ENCODE results near the gene EMILIN3. TPM values are rescaled to one million over a fixed set of nuclear protein-coding genes. Genes with fewer than 3 reads are reported as not detected.
A peak's percentile ranks its signal among the peaks of the same experiment; 100 is the strongest.

Gene EMILIN3
- polyA plus RNA-seq, 2 of the 4 experiments (the other 2 are of a cell fraction): 0.06 to 0.58 TPM

DNA sequence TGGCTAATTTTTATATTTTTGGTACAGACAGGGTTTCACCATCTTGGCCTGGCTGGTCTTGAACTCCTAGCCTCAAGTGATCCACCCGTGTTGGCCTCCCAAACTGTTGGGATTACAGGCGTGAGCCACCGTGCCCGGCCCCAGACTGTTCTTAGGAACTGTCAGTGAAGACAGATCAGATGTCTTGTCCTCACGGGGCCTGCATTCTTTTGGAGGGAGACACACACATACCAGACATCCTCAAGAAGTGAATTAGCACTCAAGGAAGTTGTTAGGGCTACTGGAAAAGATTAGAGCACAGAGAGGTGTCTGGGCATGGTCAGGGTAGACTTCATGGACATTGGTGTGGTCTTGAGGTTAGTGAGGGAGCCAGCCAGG lies 36.3 kb downstream of the EMILIN3 start:
- CTCF ChIA-PET: interaction anchor here (1.1 to 4.1 kb wide), 3 partner anchors 10 to 157 kb away, joined by 4 to 34 read pairs (median 13); partner anchors contain the start of gene LPIN3
- no peak for TF ChIP-seq HEYL (CRISPR knock-in tag; IDR thresholded peaks at IDR 0.05)
- TF ChIP-seq, protein P1, sequence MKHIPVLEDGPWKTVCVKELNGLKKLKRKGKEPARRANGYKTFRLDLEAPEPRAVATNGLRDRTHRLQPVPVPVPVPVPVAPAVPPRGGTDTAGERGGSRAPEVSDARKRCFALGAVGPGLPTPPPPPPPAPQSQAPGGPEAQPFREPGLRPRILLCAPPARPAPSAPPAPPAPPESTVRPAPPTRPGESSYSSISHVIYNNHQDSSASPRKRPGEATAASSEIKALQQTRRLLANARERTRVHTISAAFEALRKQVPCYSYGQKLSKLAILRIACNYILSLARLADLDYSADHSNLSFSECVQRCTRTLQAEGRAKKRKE (CRISPR knock-in tag; IDR thresholded peaks at IDR 0.05; ENCODE audit: low read depth): no peak
- no peak for TF ChIP-seq POLR2AphosphoS2 (conservative IDR thresholded peaks at IDR 0.05; ENCODE audit: low read length)
- H3K9me3 ChIP-seq: no peaks in the 10 kb centered on the region
- POLR2A ChIA-PET: interaction anchor here (1.3 kb wide), 1 partner anchor 10 kb away, joined by 5 read pairs; the partner anchor contains the start of gene LPIN3
- no peak overlapping the region; the same call in 2 of the 3 replicates for H3K4me2 ChIP-seq
- H3K4me1 ChIP-seq: peaks cover 15% of the 10 kb centered on the region
- no peak for FAIRE-seq
- no peak overlapping the region for H3K4me3 ChIP-seq
- peak overlapping the region; percentile 63 to 82; a peak in 4 of 6 replicates for H3K27ac ChIP-seq
- no peak for DNase-seq (ENCODE audit: low read depth in 1 of 2, low spot score in 1 of 2)
- 80% methylated on average over 5 of the region's 5 CpGs for WGBS (ENCODE audit: missing lambda C conversion rate)
- ATAC-seq: no peak

DNA sequence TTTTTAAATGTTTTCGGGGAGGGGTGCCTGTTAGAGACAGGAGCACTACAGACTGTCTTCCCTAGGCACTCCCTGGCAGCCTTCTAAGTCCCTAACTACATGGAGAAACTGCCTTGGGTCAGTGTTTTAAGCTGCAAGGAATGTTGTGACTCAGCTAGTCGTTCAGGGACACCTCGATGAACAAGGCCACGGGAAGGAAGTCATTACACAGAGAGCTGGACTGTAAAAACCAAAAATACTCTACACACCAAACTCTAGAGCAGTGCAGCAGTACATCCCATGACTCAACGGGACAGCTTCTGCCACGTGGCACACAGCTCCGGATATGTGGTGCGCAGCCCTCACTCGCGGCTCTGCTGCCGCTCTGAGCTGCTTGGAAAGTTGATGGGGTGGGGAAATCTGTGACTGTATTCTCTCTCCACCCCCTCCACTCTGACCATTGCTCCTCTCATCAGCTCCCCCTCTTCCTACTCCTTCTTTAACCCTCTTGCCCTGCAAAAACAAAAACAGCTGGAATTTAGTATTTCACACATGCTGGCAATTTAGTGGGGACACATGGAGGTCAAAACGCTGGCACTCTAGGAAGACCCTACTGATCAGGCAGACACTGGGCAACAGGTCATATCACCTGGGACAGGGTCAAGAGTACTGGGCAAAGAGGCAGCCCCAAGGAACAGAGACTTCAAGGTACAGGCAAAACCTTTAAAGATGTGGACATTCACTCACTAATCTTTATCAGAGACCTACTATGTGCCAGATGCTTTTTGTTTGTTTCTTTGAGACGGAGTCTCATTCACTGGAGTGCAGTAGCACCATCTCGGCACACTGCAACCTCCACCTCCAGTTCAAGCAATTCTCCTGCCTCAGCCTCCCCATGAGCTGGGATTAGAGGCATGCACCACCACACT lies 36.9 kb downstream of the EMILIN3 start:
- Histone ChIP-seq H3K4me3 (no peak overlapping the region), H3K4me1 (peaks cover 15% of the 10 kb centered on the region), H3K9me3 (no peaks in the 10 kb centered on the region), H3K4me2 (peak overlapping the region; percentile 63), H3K27ac (peak overlapping the region; percentile 63 to 82)
- TF ChIP-seq ZC3H11A (IDR thresholded peaks at IDR 0.05) (no peak), JUN (IDR thresholded peaks at IDR 0.05) (peak in 1 of 2 experiments; percentile 30; a peak in 1 of 5 replicates), MYC (IDR thresholded peaks at IDR 0.05; ENCODE audit: borderline replicate concordance, low read length) (0 out of 2 replicates have a peak, but pooled peaks have one; percentile 29), MAZ (IDR thresholded peaks at IDR 0.05; ENCODE audit: borderline replicate concordance, low read depth, low read length) (no peak), BHLHE40 (IDR thresholded peaks at IDR 0.05; ENCODE audit: low read depth, low read length) (no peak), FOSL2 (IDR thresholded peaks at IDR 0.05) (0 out of 2 replicates have a peak, but pooled peaks have one; percentile 15), FOSL2 (CRISPR knock-in tag; IDR thresholded peaks at IDR 0.05) (peak; percentile 60), TFCP2L1 (CRISPR knock-in tag; IDR thresholded peaks at IDR 0.05) (no peak)
- TF ChIP-seq, protein P2, sequence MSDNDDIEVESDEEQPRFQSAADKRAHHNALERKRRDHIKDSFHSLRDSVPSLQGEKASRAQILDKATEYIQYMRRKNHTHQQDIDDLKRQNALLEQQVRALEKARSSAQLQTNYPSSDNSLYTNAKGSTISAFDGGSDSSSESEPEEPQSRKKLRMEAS (IDR thresholded peaks at IDR 0.05): peak; percentile 94
- TF ChIP-seq, protein P3, sequence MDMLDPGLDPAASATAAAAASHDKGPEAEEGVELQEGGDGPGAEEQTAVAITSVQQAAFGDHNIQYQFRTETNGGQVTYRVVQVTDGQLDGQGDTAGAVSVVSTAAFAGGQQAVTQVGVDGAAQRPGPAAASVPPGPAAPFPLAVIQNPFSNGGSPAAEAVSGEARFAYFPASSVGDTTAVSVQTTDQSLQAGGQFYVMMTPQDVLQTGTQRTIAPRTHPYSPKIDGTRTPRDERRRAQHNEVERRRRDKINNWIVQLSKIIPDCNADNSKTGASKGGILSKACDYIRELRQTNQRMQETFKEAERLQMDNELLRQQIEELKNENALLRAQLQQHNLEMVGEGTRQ (IDR thresholded peaks at IDR 0.05): peak; percentile 56
- TF ChIP-seq, protein P4, sequence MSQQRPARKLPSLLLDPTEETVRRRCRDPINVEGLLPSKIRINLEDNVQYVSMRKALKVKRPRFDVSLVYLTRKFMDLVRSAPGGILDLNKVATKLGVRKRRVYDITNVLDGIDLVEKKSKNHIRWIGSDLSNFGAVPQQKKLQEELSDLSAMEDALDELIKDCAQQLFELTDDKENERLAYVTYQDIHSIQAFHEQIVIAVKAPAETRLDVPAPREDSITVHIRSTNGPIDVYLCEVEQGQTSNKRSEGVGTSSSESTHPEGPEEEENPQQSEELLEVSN (IDR thresholded peaks at IDR 0.05; ENCODE audit: borderline replicate concordance, low read depth): peak; percentile 71
- 26% methylated on average over 14 of the region's 14 CpGs for WGBS (ENCODE audit: missing lambda C conversion rate)
- peak; percentile 93 for ATAC-seq
- DNase-seq (ENCODE audit: low read depth in 1 of 2, low spot score in 1 of 2): peak; percentile 44 to 65
- ChIA-PET CTCF (interaction anchor here (0.5 to 4.1 kb wide), 5 partner anchors 11 to 339 kb away, joined by 3 to 34 read pairs (median 4); partner anchors contain the start of gene LPIN3), POLR2A (interaction anchor here (1.3 kb wide), 1 partner anchor 11 kb away, joined by 5 read pairs; the partner anchor contains the start of gene LPIN3)
- FAIRE-seq: no peak

DNA sequence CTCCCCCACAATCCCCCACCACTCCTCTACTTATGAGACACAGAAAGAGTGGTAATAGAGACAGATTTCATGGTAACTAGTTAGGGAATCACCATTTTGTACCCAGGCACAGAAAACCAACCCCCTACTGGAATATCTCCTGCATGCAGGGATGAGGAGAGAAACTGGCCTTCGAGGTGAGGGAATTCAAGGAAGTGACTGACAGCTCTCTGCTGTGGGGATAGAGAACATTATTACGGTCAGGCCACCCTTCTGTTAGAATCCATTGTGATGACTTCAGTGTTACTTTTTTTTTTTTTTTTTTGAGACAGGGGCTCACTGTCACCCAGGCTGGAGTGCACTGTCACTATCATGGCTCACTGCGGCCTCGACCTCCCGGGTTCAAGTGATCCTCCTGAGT lies 39.4 kb downstream of the EMILIN3 start:
- Histone ChIP-seq H3K9me3 (no peaks in the 10 kb centered on the region), H3K4me1 (peaks cover 15% of the 10 kb centered on the region), H3K27ac (no peak overlapping the region), H3K4me3 (no peak overlapping the region), H3K4me2 (no peak overlapping the region)
- no peak for ATAC-seq
- 88% methylated on average over 5 of the region's 5 CpGs for WGBS (ENCODE audit: missing lambda C conversion rate)
- TF ChIP-seq EHF (CRISPR knock-in tag; IDR thresholded peaks at IDR 0.05): no peak
- no peak for TF ChIP-seq RCOR1 (IDR thresholded peaks at IDR 0.05; ENCODE audit: low read depth, low read length)
- no peak for TF ChIP-seq KDM1A (IDR thresholded peaks at IDR 0.05; ENCODE audit: low read depth)
- no peak for TF ChIP-seq CBX8 (IDR thresholded peaks at IDR 0.05)
- no peak for TF ChIP-seq TP53 (CRISPR knock-in tag; IDR thresholded peaks at IDR 0.05)
- TF ChIP-seq, protein P5, sequence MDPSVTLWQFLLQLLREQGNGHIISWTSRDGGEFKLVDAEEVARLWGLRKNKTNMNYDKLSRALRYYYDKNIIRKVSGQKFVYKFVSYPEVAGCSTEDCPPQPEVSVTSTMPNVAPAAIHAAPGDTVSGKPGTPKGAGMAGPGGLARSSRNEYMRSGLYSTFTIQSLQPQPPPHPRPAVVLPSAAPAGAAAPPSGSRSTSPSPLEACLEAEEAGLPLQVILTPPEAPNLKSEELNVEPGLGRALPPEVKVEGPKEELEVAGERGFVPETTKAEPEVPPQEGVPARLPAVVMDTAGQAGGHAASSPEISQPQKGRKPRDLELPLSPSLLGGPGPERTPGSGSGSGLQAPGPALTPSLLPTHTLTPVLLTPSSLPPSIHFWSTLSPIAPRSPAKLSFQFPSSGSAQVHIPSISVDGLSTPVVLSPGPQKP (IDR thresholded peaks at IDR 0.05; ENCODE audit: low read depth, low read length): no peak
- no peak for TF ChIP-seq HEYL (CRISPR knock-in tag; IDR thresholded peaks at IDR 0.05)
- no peak for TF ChIP-seq MYC (IDR thresholded peaks at IDR 0.05; ENCODE audit: borderline replicate concordance, low read length)
- TF ChIP-seq MAFK (IDR thresholded peaks at IDR 0.05; ENCODE audit: partially characterized antibody): no peak
- TF ChIP-seq CBX2 (IDR thresholded peaks at IDR 0.05; ENCODE audit: borderline replicate concordance, low read depth): no peak
- TF ChIP-seq, protein P6, sequence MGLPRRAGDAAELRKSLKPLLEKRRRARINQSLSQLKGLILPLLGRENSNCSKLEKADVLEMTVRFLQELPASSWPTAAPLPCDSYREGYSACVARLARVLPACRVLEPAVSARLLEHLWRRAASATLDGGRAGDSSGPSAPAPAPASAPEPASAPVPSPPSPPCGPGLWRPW (IDR thresholded peaks at IDR 0.05): no peak
- no peak for TF ChIP-seq NPAS2 (CRISPR knock-in tag; IDR thresholded peaks at IDR 0.05; ENCODE audit: borderline replicate concordance)
- TF ChIP-seq POLR2A (IDR thresholded peaks at IDR 0.05; ENCODE audit: low read length): no peak
- no peak for TF ChIP-seq POLR2AphosphoS2 (conservative IDR thresholded peaks at IDR 0.05; ENCODE audit: low read length)
- TF ChIP-seq GATA3 (IDR thresholded peaks at IDR 0.05; ENCODE audit: borderline replicate concordance): no peak
- no peak for TF ChIP-seq SREBF2 (IDR thresholded peaks at IDR 0.05)
- TF ChIP-seq EHMT2 (IDR thresholded peaks at IDR 0.05; ENCODE audit: low read depth): no peak
- TF ChIP-seq CHD4 (IDR thresholded peaks at IDR 0.05; ENCODE audit: borderline replicate concordance): no peak
- ChIA-PET CTCF (interaction anchor here (0.7 to 4.1 kb wide), 3 partner anchors 13 to 178 kb away, joined by 4 to 21 read pairs (median 12); partner anchors contain the start of gene LPIN3), POLR2A (no interaction called here)
- FAIRE-seq: no peak
- DNase-seq (ENCODE audit: low read depth in 1 of 2, low spot score in 1 of 2): no peak
